NT2/D1 (cell line): ENCODE results near the gene RETSAT.

Experiments used
- SUZ12 ChIP-seq: IDR thresholded peaks from 2 replicates; pipeline ENCODE4 v1.6.1; 2011; ENCODE audit not compliant: insufficient read length, insufficient read depth; ENCODE audit errors: extremely low read depth
- YY1 ChIP-seq: IDR thresholded peaks from 2 replicates; pipeline ENCODE4 v1.6.1; 2011; ENCODE audit not compliant: insufficient read length, insufficient read depth

GRCh38 chr2:85330839-85331636, 23.3 kb downstream of the RETSAT start:
- TF ChIP-seq SUZ12 (no peak), YY1 (no peak)
